ENCODE results near the gene ARHGEF12. TPM values are rescaled to one million over a fixed set of nuclear protein-coding genes. Genes with fewer than 3 reads are reported as not detected.
A peak's percentile ranks its signal among the peaks of the same experiment; 100 is the strongest.

ARHGEF12 gene
- total and polyA plus RNA-seq, 4 donors = 19.0 to 243 (median 55.6) TPM

DNA sequence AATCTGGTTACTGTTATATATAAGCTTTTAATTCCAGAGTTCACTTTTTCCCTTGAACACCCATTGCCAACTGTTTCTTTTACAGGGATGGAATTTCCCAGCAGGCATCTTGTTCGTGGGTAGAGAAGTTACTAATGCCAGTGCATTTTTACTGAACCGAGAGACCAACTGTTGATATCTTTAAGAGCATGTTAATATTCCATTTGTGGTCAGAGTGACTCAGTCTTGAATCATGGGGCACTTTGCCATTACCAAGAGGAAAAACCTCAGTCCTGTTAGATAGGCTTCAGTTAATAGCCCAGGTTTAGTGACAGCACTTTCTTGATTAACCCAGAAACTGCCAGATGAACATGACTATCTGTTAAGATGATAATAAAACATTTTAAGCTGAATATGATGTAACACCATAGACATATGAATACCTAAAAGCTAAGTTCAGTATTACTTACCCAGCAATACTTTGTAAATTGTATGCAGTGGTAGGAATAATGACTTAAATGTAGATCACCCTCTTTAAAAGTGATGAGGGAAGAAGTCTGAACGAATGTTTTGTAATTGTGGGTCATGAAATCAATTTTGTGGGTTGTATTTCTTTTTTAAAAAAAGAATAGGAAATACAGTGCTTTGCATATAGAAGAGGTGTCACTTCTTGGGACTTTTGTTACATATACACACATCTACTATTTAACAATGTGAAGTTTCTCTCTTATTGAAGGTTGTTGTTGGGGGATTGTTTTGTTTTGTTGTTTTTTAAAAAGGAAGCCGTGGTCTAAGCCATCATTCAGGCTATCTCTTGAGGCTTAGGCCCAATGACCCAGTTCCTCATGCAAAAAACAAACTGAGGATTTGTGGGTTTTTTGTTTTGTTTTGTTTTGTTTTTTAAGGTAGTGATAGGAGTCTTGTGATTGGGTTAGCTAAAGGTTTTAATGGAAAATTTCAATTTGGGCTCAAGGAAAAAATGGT is 96.1 kb downstream of the ARHGEF12 start:
- Histone ChIP-seq H3K9me3 (ENCODE audit: control insufficient read depth in 4 of 4, insufficient read depth in 3 of 4, low read length in 3 of 4) (no peaks in the 10 kb centered on the region), H3K27me3 (ENCODE audit: control insufficient read depth in 3 of 3, insufficient read depth in 3 of 3, low read length in 2 of 3) (no peaks in the 10 kb centered on the region), H3K27ac (ENCODE audit: low read depth in 1 of 2, low read length in 1 of 2) (peak overlapping the region in 1 of 2 donors; percentile 77), H3K9ac (ENCODE audit: insufficient read depth in 1 of 2, low read length in 2 of 2) (no peak overlapping the region), H3K4me1 (ENCODE audit: control insufficient read depth in 5 of 5, insufficient read depth in 5 of 5, low read length in 5 of 5) (peaks cover 0 to 3% (median 0%) of the 10 kb centered on the region in 5 donors), H3K36me3 (ENCODE audit: control insufficient read depth in 4 of 4, insufficient read depth in 4 of 4, low read length in 4 of 4) (peaks cover 1 to 21% (median 13%) of the 10 kb centered on the region in 4 donors), H3K4me3 (no peak overlapping the region)
- WGBS, 2 donors = 33 to 42% methylated on average over 4 of the region's 4 CpGs
- DNase-seq (no peak), ATAC-seq (ENCODE audit: insufficient read depth, low FRiP score) (peak; percentile 93)
- TF ChIP-seq, protein P1, sequence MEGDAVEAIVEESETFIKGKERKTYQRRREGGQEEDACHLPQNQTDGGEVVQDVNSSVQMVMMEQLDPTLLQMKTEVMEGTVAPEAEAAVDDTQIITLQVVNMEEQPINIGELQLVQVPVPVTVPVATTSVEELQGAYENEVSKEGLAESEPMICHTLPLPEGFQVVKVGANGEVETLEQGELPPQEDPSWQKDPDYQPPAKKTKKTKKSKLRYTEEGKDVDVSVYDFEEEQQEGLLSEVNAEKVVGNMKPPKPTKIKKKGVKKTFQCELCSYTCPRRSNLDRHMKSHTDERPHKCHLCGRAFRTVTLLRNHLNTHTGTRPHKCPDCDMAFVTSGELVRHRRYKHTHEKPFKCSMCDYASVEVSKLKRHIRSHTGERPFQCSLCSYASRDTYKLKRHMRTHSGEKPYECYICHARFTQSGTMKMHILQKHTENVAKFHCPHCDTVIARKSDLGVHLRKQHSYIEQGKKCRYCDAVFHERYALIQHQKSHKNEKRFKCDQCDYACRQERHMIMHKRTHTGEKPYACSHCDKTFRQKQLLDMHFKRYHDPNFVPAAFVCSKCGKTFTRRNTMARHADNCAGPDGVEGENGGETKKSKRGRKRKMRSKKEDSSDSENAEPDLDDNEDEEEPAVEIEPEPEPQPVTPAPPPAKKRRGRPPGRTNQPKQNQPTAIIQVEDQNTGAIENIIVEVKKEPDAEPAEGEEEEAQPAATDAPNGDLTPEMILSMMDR (IDR thresholded peaks at IDR 0.05; ENCODE audit: control extremely low read depth, extremely low read depth) = no peak

DNA sequence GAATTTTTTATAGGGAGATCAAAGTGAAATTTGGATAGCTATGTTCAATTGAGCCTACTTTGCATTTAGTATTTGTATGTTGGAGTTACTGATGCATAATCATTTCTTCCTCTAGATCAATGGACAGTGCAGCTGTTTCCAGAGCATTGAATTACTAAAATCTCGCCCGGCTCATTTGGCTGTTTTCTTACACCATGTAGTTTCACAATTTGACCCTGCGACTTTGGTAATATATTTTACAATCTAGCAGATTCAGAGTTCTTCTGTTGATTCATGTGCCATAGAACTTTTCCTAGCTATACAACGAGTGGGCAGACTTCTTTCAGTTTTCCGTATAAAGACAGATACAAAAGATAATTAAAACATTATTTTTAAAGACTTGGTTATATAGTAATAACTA is 105.4 kb downstream of the ARHGEF12 start:
- DNase-seq = peak in 1 of 3 donors; percentile 6
- Histone ChIP-seq H3K27ac (ENCODE audit: low read depth in 1 of 2, low read length in 1 of 2) (no peak overlapping the region), H3K4me1 (ENCODE audit: control insufficient read depth in 5 of 5, insufficient read depth in 5 of 5, low read length in 5 of 5) (no peaks in the 10 kb centered on the region), H3K4me3 (no peak overlapping the region), H3K9me3 (ENCODE audit: control insufficient read depth in 4 of 4, insufficient read depth in 3 of 4, low read length in 3 of 4) (no peaks in the 10 kb centered on the region), H3K36me3 (ENCODE audit: control insufficient read depth in 4 of 4, insufficient read depth in 4 of 4, low read length in 4 of 4) (peaks cover 10 to 35% (median 28%) of the 10 kb centered on the region in 4 donors), H3K27me3 (ENCODE audit: control insufficient read depth in 3 of 3, insufficient read depth in 3 of 3, low read length in 2 of 3) (no peaks in the 10 kb centered on the region), H3K9ac (ENCODE audit: insufficient read depth in 1 of 2, low read length in 2 of 2) (no peak overlapping the region)
- WGBS, 2 donors = 77 to 86% methylated on average over 5 of the region's 5 CpGs
- no peak for ATAC-seq (ENCODE audit: insufficient read depth, low FRiP score)
- TF ChIP-seq, protein P1 (IDR thresholded peaks at IDR 0.05; ENCODE audit: control extremely low read depth, extremely low read depth) = no peak

DNA sequence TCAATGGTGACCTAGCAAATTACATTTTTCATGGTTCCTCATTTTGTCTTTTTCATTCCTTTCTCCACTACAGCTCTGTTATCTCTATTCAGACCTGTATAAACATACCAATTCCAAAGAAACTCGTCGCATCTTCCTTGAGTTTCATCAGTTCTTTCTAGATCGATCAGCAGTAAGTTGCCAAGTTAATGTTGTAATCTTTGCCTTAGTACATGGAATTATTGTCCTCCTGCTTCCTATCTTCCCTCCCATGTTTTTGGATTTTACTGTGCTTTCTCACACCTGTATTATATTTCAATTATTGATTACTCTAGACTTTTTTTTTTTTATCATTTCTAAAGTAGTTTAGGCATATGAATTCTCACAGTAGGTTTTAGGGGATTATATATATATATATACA is 105.8 kb downstream of the ARHGEF12 start:
- Histone ChIP-seq H3K27ac (ENCODE audit: low read depth in 1 of 2, low read length in 1 of 2) (no peak overlapping the region), H3K36me3 (ENCODE audit: control insufficient read depth in 4 of 4, insufficient read depth in 4 of 4, low read length in 4 of 4) (peaks cover 10 to 39% (median 30%) of the 10 kb centered on the region in 4 donors), H3K4me3 (no peak overlapping the region), H3K4me1 (ENCODE audit: control insufficient read depth in 5 of 5, insufficient read depth in 5 of 5, low read length in 5 of 5) (no peaks in the 10 kb centered on the region), H3K27me3 (ENCODE audit: control insufficient read depth in 3 of 3, insufficient read depth in 3 of 3, low read length in 2 of 3) (no peaks in the 10 kb centered on the region), H3K9me3 (ENCODE audit: control insufficient read depth in 4 of 4, insufficient read depth in 3 of 4, low read length in 3 of 4) (no peaks in the 10 kb centered on the region), H3K9ac (ENCODE audit: insufficient read depth in 1 of 2, low read length in 2 of 2) (no peak overlapping the region)
- 88 to 89% methylated on average over 3 of the region's 3 CpGs for WGBS, 2 donors
- no peak for ATAC-seq (ENCODE audit: insufficient read depth, low FRiP score)
- no peak for DNase-seq
- TF ChIP-seq, protein P1 (IDR thresholded peaks at IDR 0.05; ENCODE audit: control extremely low read depth, extremely low read depth) = no peak

All from lung (tissue), 12 donors.